ENCODE data around the gene SOX4. TPM values are rescaled to one million over a fixed set of nuclear protein-coding genes. Genes with fewer than 3 reads are reported as not detected.
"Not testable (repeated sequence)": the region's sequence is repeated elsewhere in the genome, so short reads cannot be mapped to it uniquely, and the experiment has no call there.

SOX4 gene
- 50.2 TPM for polyA plus RNA-seq (2013, experiment 1 of 2)
- 50.6 TPM for polyA plus RNA-seq (2013, experiment 2 of 2)

DNA sequence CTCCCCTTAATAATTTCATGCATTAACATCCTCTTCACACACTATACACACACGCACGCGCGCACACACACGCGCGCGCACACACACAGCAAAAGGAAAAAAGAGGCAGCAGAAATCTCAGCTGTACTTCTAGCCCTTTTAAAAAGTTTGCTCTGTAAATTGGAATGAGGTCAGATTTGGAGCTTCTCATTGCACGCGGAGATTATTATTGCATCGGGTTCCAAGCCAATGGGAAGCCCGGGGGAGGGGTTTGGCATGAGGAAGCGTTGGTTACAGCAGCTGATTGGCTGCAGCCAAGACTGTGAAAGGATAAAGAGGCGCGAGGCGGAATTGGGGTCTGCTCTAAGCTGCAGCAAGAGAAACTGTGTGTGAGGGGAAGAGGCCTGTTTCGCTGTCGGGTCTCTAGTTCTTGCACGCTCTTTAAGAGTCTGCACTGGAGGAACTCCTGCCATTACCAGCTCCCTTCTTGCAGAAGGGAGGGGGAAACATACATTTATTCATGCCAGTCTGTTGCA lies at the start of gene SOX4:
SOX4 (plus strand) TSS at position 340 of the 515 bp plus-strand sequence. CDS start 784 bp downstream, outside the sequence.
- peaks cover 0 to 16% of the 10 kb centered on the region in 2 experiments for H3K36me3 ChIP-seq (ENCODE audit: control insufficient read depth in 1 of 2, insufficient read depth in 2 of 2, low read depth in 1 of 2, low read length in 2 of 2)
- peak within 1 kb of the TSS; percentile 67 for H2BK15ac ChIP-seq (ENCODE audit: low read depth, poor library complexity, severe bottlenecking)
- DNase-seq: peak; percentile 99
- peak within 1 kb of the TSS; percentile 29 to 87 for H3K4ac ChIP-seq (ENCODE audit: low read depth in 1 of 2, low read length in 2 of 2)
- H3K27ac ChIP-seq (ENCODE audit: low read length, poor library complexity, severe bottlenecking): peak within 1 kb of the TSS; percentile 97
- peak within 1 kb of the TSS; percentile 92 for H2BK120ac ChIP-seq (ENCODE audit: low read depth, low read length)
- H2AK5ac ChIP-seq (ENCODE audit: low read length, severe bottlenecking): peak within 1 kb of the TSS; percentile 57
- H3K18ac ChIP-seq (ENCODE audit: low read depth in 1 of 2, low read length in 2 of 2): peak within 1 kb of the TSS; percentile 95 to 99
- H2AFZ ChIP-seq (ENCODE audit: low read depth, low read length): no peak within 1 kb of the TSS
- peak within 1 kb of the TSS; percentile 87 for H4K91ac ChIP-seq (ENCODE audit: low read length)
- H3K23ac ChIP-seq (ENCODE audit: low read length in 2 of 2): peak within 1 kb of the TSS; percentile 98 to 99
- H2BK5ac ChIP-seq (ENCODE audit: low read depth, low read length, poor library complexity, severe bottlenecking): peak within 1 kb of the TSS; percentile 98
- H3K79me1 ChIP-seq (replicated peaks; ENCODE audit: low read length, poor library complexity, severe bottlenecking): peaks cover 4% of the 10 kb centered on the region
- H3K27me3 ChIP-seq (ENCODE audit: control insufficient read depth in 1 of 2, insufficient read depth in 1 of 2, low read length in 2 of 2): no peaks in the 10 kb centered on the region
- peak within 1 kb of the TSS; percentile 97 for H3K9ac ChIP-seq (ENCODE audit: low read length)
- peak within 1 kb of the TSS in 1 of 2 experiments; percentile 87 for H2BK12ac ChIP-seq (ENCODE audit: low read length in 2 of 2)
- H4K8ac ChIP-seq (ENCODE audit: low read length): peak within 1 kb of the TSS; percentile 87
- WGBS: under 1% methylated on average over 17 of the region's 19 CpGs
- peak within 1 kb of the TSS in 1 of 2 experiments; percentile 75 for H3K14ac ChIP-seq (ENCODE audit: low read length in 2 of 2)
- peaks cover 1% of the 10 kb centered on the region for H3K4me1 ChIP-seq (ENCODE audit: control insufficient read depth, insufficient read depth, low read depth, low read length)
- H3K4me3 ChIP-seq (ENCODE audit: insufficient read depth in 1 of 2, low read depth in 1 of 2, low read length in 2 of 2): peak within 1 kb of the TSS; percentile 96 to 97
- no peaks in the 10 kb centered on the region for H3K9me3 ChIP-seq (ENCODE audit: control insufficient read depth, low read length)
- peak within 1 kb of the TSS; percentile 54 for H3K4me2 ChIP-seq (ENCODE audit: low read length, poor library complexity, severe bottlenecking)

DNA sequence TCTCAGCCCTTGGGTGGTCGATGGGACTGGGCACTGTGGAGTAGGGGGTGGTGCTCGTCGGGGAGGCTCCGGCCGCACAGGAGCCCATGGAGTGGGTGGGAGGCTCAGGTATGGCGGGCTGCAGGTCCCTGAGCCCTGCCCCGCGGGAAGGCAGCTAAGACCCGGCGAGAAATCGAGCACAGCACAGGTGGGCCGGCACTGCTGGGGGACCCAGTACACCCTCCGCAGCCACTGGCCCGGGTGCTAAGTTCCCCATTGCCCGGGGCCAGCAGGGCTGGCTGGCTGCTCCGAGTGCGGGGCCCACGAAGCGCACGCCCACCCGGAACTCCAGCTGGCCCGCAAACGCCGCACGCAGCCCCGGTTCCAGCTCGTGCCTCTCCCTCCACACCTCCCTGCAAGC lies 41.3 kb upstream of the SOX4 start:
- 93% methylated on average over 20 of the region's 27 CpGs for WGBS
- H4K91ac ChIP-seq (ENCODE audit: low read length); H2AFZ ChIP-seq (ENCODE audit: low read depth, low read length); H3K23ac ChIP-seq (ENCODE audit: low read length in 2 of 2); H3K4ac ChIP-seq (ENCODE audit: low read depth in 1 of 2, low read length in 2 of 2); H3K4me1 ChIP-seq (ENCODE audit: control insufficient read depth, insufficient read depth, low read depth, low read length); H3K4me2 ChIP-seq (ENCODE audit: low read length, poor library complexity, severe bottlenecking); H3K79me1 ChIP-seq (replicated peaks; ENCODE audit: low read length, poor library complexity, severe bottlenecking); H3K27ac ChIP-seq (ENCODE audit: low read length, poor library complexity, severe bottlenecking); DNase-seq; H2BK15ac ChIP-seq (ENCODE audit: low read depth, poor library complexity, severe bottlenecking); H2AK5ac ChIP-seq (ENCODE audit: low read length, severe bottlenecking); H3K18ac ChIP-seq (ENCODE audit: low read depth in 1 of 2, low read length in 2 of 2); H2BK12ac ChIP-seq (ENCODE audit: low read length in 2 of 2); H3K36me3 ChIP-seq (ENCODE audit: control insufficient read depth in 1 of 2, insufficient read depth in 2 of 2, low read depth in 1 of 2, low read length in 2 of 2); H3K27me3 ChIP-seq (ENCODE audit: control insufficient read depth in 1 of 2, insufficient read depth in 1 of 2, low read length in 2 of 2); H3K14ac ChIP-seq (ENCODE audit: low read length in 2 of 2); H4K8ac ChIP-seq (ENCODE audit: low read length); H2BK5ac ChIP-seq (ENCODE audit: low read depth, low read length, poor library complexity, severe bottlenecking); H2BK120ac ChIP-seq (ENCODE audit: low read depth, low read length); H3K4me3 ChIP-seq (ENCODE audit: insufficient read depth in 1 of 2, low read depth in 1 of 2, low read length in 2 of 2); H3K9ac ChIP-seq (ENCODE audit: low read length): not testable (repeated sequence)
- H3K9me3 ChIP-seq (ENCODE audit: control insufficient read depth, low read length): peaks cover 10% of the 10 kb centered on the region

DNA sequence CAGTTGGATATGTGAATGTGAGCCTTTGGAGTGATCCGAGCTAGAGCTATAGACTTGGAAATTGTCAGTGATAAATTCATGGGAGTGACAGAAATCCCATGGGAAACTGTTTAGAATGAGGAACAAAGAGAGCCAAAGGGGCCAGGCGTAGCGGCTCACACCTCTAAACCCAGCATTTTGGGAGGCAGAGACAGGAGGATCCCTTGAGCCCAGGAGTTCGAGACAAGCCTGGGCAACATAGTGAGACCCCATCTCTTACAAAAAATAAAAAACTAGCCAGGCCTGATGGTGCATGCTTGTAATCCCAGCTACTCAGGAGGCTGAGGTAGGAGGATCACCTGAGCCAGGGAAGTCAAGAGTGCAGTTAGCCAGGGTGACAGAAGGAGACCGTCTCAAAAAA lies 39.3 kb upstream of the SOX4 start:
- Histone ChIP-seq H3K18ac (ENCODE audit: low read depth in 1 of 2, low read length in 2 of 2) (peak overlapping the region in 1 of 2 experiments; percentile 12), H3K27me3 (ENCODE audit: control insufficient read depth in 1 of 2, insufficient read depth in 1 of 2, low read length in 2 of 2) (no peaks in the 10 kb centered on the region), H3K36me3 (ENCODE audit: control insufficient read depth in 1 of 2, insufficient read depth in 2 of 2, low read depth in 1 of 2, low read length in 2 of 2) (no peaks in the 10 kb centered on the region), H4K8ac (ENCODE audit: low read length) (no peak overlapping the region), H2AFZ (ENCODE audit: low read depth, low read length) (no peak overlapping the region), H3K4me3 (ENCODE audit: insufficient read depth in 1 of 2, low read depth in 1 of 2, low read length in 2 of 2) (no peak overlapping the region), H2BK5ac (ENCODE audit: low read depth, low read length, poor library complexity, severe bottlenecking) (no peak overlapping the region), H2BK120ac (ENCODE audit: low read depth, low read length) (no peak overlapping the region), H4K91ac (ENCODE audit: low read length) (no peak overlapping the region), H2BK15ac (ENCODE audit: low read depth, poor library complexity, severe bottlenecking) (no peak overlapping the region), H3K79me1 (replicated peaks; ENCODE audit: low read length, poor library complexity, severe bottlenecking) (no peaks in the 10 kb centered on the region), H3K27ac (ENCODE audit: low read length, poor library complexity, severe bottlenecking) (no peak overlapping the region), H3K9me3 (ENCODE audit: control insufficient read depth, low read length) (peaks cover 3% of the 10 kb centered on the region), H3K14ac (ENCODE audit: low read length in 2 of 2) (no peak overlapping the region), H3K4me1 (ENCODE audit: control insufficient read depth, insufficient read depth, low read depth, low read length) (no peaks in the 10 kb centered on the region), H2BK12ac (ENCODE audit: low read length in 2 of 2) (no peak overlapping the region), H3K23ac (ENCODE audit: low read length in 2 of 2) (no peak overlapping the region), H3K4ac (ENCODE audit: low read depth in 1 of 2, low read length in 2 of 2) (no peak overlapping the region), H2AK5ac (ENCODE audit: low read length, severe bottlenecking) (no peak overlapping the region), H3K9ac (ENCODE audit: low read length) (no peak overlapping the region), H3K4me2 (ENCODE audit: low read length, poor library complexity, severe bottlenecking) (no peak overlapping the region)
- WGBS: 96% methylated on average over 4 of the region's 5 CpGs
- no peak for DNase-seq

DNA sequence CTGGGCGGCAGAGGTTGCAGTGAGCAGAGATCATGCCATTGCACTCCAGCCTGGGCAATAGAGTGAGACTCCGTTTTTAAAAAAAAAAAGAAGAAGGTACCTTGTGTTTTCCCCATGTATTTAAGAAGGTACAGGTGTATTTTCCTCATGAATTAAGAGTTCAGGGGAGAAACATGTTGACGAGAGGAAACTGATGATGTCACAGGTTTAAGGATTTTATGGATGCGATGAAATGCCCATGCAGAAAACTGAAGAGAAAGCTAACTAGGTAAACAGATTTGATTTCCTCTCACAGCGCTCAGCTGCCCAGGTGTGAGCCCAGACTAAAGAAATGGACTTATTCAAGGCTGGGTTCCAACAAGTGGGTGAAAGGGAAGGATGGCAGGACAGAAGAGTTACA lies 38.4 kb upstream of the SOX4 start:
- no peaks in the 10 kb centered on the region for H3K4me1 ChIP-seq (ENCODE audit: control insufficient read depth, insufficient read depth, low read depth, low read length)
- H2AFZ ChIP-seq (ENCODE audit: low read depth, low read length): no peak overlapping the region
- H3K27me3 ChIP-seq (ENCODE audit: control insufficient read depth in 1 of 2, insufficient read depth in 1 of 2, low read length in 2 of 2): no peaks in the 10 kb centered on the region
- H4K91ac ChIP-seq (ENCODE audit: low read length): no peak overlapping the region
- no peak overlapping the region for H3K4me3 ChIP-seq (ENCODE audit: insufficient read depth in 1 of 2, low read depth in 1 of 2, low read length in 2 of 2)
- H3K9me3 ChIP-seq (ENCODE audit: control insufficient read depth, low read length): no peaks in the 10 kb centered on the region
- no peak overlapping the region for H3K4ac ChIP-seq (ENCODE audit: low read depth in 1 of 2, low read length in 2 of 2)
- no peak overlapping the region for H2BK12ac ChIP-seq (ENCODE audit: low read length in 2 of 2)
- H2BK120ac ChIP-seq (ENCODE audit: low read depth, low read length): no peak overlapping the region
- H2AK5ac ChIP-seq (ENCODE audit: low read length, severe bottlenecking): no peak overlapping the region
- no peak overlapping the region for H3K27ac ChIP-seq (ENCODE audit: low read length, poor library complexity, severe bottlenecking)
- H4K8ac ChIP-seq (ENCODE audit: low read length): no peak overlapping the region
- no peaks in the 10 kb centered on the region for H3K36me3 ChIP-seq (ENCODE audit: control insufficient read depth in 1 of 2, insufficient read depth in 2 of 2, low read depth in 1 of 2, low read length in 2 of 2)
- H2BK5ac ChIP-seq (ENCODE audit: low read depth, low read length, poor library complexity, severe bottlenecking): no peak overlapping the region
- no peak overlapping the region for H2BK15ac ChIP-seq (ENCODE audit: low read depth, poor library complexity, severe bottlenecking)
- no peak for DNase-seq
- WGBS: 97% methylated on average over 5 of the region's 5 CpGs
- no peak overlapping the region for H3K14ac ChIP-seq (ENCODE audit: low read length in 2 of 2)
- no peak overlapping the region for H3K23ac ChIP-seq (ENCODE audit: low read length in 2 of 2)
- H3K18ac ChIP-seq (ENCODE audit: low read depth in 1 of 2, low read length in 2 of 2): no peak overlapping the region
- H3K4me2 ChIP-seq (ENCODE audit: low read length, poor library complexity, severe bottlenecking): no peak overlapping the region
- no peaks in the 10 kb centered on the region for H3K79me1 ChIP-seq (replicated peaks; ENCODE audit: low read length, poor library complexity, severe bottlenecking)
- H3K9ac ChIP-seq (ENCODE audit: low read length): no peak overlapping the region
